Hepatocyte (in vitro differentiated cells): ENCODE measurements around the gene LDLRAD3.

Experiments used
- CTCF ChIP-seq: fragments of 200-600 bp; sonication (generic); IDR thresholded peaks from 2 replicates; pipeline ENCODE4 v1.5.1; 2016; ENCODE audit warnings: antibody characterized with exemption, mild to moderate bottlenecking; ENCODE audit not compliant: poor library complexity
- EZH2 ChIP-seq: fragments of 200-600 bp; sonication (generic); IDR thresholded peaks from 2 replicates; pipeline ENCODE4 v1.6.1; 2016; ENCODE audit warnings: antibody characterized with exemption, mild to moderate bottlenecking, borderline replicate concordance

GRCh38 chr11:36041988-36042611, 98.2 kb downstream of the LDLRAD3 start:
- TF ChIP-seq CTCF (peak; percentile 55), EZH2 (no peak)
